Ishikawa (cell line): ENCODE data around the gene RASAL3.

ENCODE experiments used
- CEBPB ChIP-seq: IDR thresholded peaks from 2 replicates; pipeline ENCODE4 v1.6.1; 2012
- CREB1 ChIP-seq: IDR thresholded peaks from 2 replicates; pipeline ENCODE4 v1.6.1; 2012; ENCODE audit warnings: low read depth
- EGR1 ChIP-seq: IDR thresholded peaks from 2 replicates; pipeline ENCODE4 v1.6.1; 2012
- EP300 ChIP-seq: IDR thresholded peaks from 2 replicates; pipeline ENCODE4 v1.6.1; 2012; ENCODE audit warnings: borderline replicate concordance
- FOXM1 ChIP-seq: IDR thresholded peaks from 2 replicates; pipeline ENCODE4 v1.6.1; 2012; ENCODE audit warnings: low read depth, borderline replicate concordance
- MAX ChIP-seq: IDR thresholded peaks from 2 replicates; pipeline ENCODE4 v1.6.1; 2012
- NFIC ChIP-seq: IDR thresholded peaks from 2 replicates; pipeline ENCODE4 v1.6.1; 2012
- RAD21 ChIP-seq: IDR thresholded peaks from 2 replicates; pipeline ENCODE4 v1.6.1; 2012; ENCODE audit warnings: low read depth
- REST ChIP-seq: IDR thresholded peaks from 2 replicates; pipeline ENCODE4 v1.6.1; 2012; ENCODE audit warnings: low read depth, mild to moderate bottlenecking
- TAF1 ChIP-seq: IDR thresholded peaks from 2 replicates; pipeline ENCODE4 v1.6.1; 2012; ENCODE audit warnings: low read depth, mild to moderate bottlenecking
- TCF12 ChIP-seq: IDR thresholded peaks from 2 replicates; pipeline ENCODE4 v1.6.1; 2012; ENCODE audit warnings: low read depth
- TEAD4 ChIP-seq: IDR thresholded peaks from 2 replicates; pipeline ENCODE4 v1.6.1; 2012
- USF1 ChIP-seq: IDR thresholded peaks from 2 replicates; pipeline ENCODE4 v1.6.1; 2012
- YY1 ChIP-seq: IDR thresholded peaks from 2 replicates; pipeline ENCODE4 v1.6.1; 2012; ENCODE audit warnings: low read depth
- ZBTB7A ChIP-seq: IDR thresholded peaks from 2 replicates; pipeline ENCODE4 v1.6.1; 2012; ENCODE audit warnings: low read depth

RASAL3 gene

GRCh38 chr19:15444505-15445226, 19.7 kb downstream of the RASAL3 start:
- TF ChIP-seq TEAD4 (no peak), NFIC (no peak), REST (no peak), MAX (no peak), TAF1 (no peak), ZBTB7A (no peak), CREB1 (no peak), TCF12 (no peak), EP300 (no peak), USF1 (no peak), RAD21 (no peak), CEBPB (no peak), YY1 (no peak), EGR1 (no peak), FOXM1 (no peak)

- TF ChIP-seq NFIC: no peak
- no peak for TF ChIP-seq YY1
- TF ChIP-seq USF1: no peak
- no peak for TF ChIP-seq REST
- no peak for TF ChIP-seq FOXM1
- TF ChIP-seq TAF1: no peak
- no peak for TF ChIP-seq CEBPB
- TF ChIP-seq TCF12: no peak
- no peak for TF ChIP-seq MAX
- TF ChIP-seq TEAD4: no peak
- TF ChIP-seq CREB1: no peak
- no peak for TF ChIP-seq ZBTB7A
These were observed 20.5 kb downstream of the RASAL3 start for GRCh38 chr19:15443838-15444237.

GRCh38 chr19:15443325-15443724, 21.0 kb downstream of the RASAL3 start:
- TF ChIP-seq FOXM1: no peak
- no peak for TF ChIP-seq TAF1
- TF ChIP-seq RAD21: no peak
- no peak for TF ChIP-seq YY1
- TF ChIP-seq EGR1: no peak
- TF ChIP-seq EP300: no peak
- TF ChIP-seq NFIC: no peak
- no peak for TF ChIP-seq TCF12
- TF ChIP-seq ZBTB7A: no peak
- no peak for TF ChIP-seq TEAD4
- no peak for TF ChIP-seq CEBPB
- TF ChIP-seq CREB1: no peak
- no peak for TF ChIP-seq USF1
- no peak for TF ChIP-seq REST
